Astrocyte of the hippocampus (primary cell): ENCODE results near the gene TRIM8.
A peak's percentile ranks its signal among the peaks of the same experiment; 100 is the strongest.
"Not testable (repeated sequence)": the region's sequence is repeated elsewhere in the genome, so short reads cannot be mapped to it uniquely, and the experiment has no call there.

ENCODE experiments used
- DNase-seq: peaks from one replicate; pipeline ENCODE4 v3.0.0; 2011; ENCODE audit warnings: low read depth, low spot score

Gene TRIM8

GRCh38 chr10:102670065-102670670 is 25.9 kb downstream of the TRIM8 start:
- DNase-seq: no peak

GRCh38 chr10:102670871-102671434 is 26.7 kb downstream of the TRIM8 start:
- no peak for DNase-seq

GRCh38 chr10:102673236-102673818 is 29.0 kb downstream of the TRIM8 start:
- DNase-seq: no peak

- DNase-seq: peak; percentile 78
These were observed 29.7 kb downstream of the TRIM8 start for GRCh38 chr10:102673819-102674511.

- no peak for DNase-seq
These were observed 30.3 kb downstream of the TRIM8 start for GRCh38 chr10:102674566-102674965.

- no peak for DNase-seq
These were observed 30.9 kb downstream of the TRIM8 start for GRCh38 chr10:102675011-102675665.

- peak; percentile 83 for DNase-seq
These were observed 31.6 kb downstream of the TRIM8 start for GRCh38 chr10:102675666-102676533.

GRCh38 chr10:102676534-102677315 is 32.4 kb downstream of the TRIM8 start:
- DNase-seq: no peak

- DNase-seq: no peak
These were observed 33.2 kb downstream of the TRIM8 start for GRCh38 chr10:102677331-102678067.

- no peak for DNase-seq
These were observed 33.8 kb downstream of the TRIM8 start for GRCh38 chr10:102678068-102678400.

- DNase-seq: peak; percentile 72
These were observed 34.6 kb downstream of the TRIM8 start for GRCh38 chr10:102678842-102679289.

- no peak for DNase-seq
These were observed 35.3 kb downstream of the TRIM8 start for GRCh38 chr10:102679596-102679995.

GRCh38 chr10:102681696-102682095 is 37.4 kb downstream of the TRIM8 start:
- no peak for DNase-seq

GRCh38 chr10:102682416-102682815 is 38.1 kb downstream of the TRIM8 start:
- no peak for DNase-seq

- DNase-seq: no peak
These were observed 38.7 kb downstream of the TRIM8 start for GRCh38 chr10:102682981-102683380.

GRCh38 chr10:102683736-102684135 is 39.5 kb downstream of the TRIM8 start:
- DNase-seq: no peak

GRCh38 chr10:102691285-102692066 is 47.2 kb downstream of the TRIM8 start:
- no peak for DNase-seq

- not testable (repeated sequence) for DNase-seq
These were observed 51.1 kb downstream of the TRIM8 start for GRCh38 chr10:102695401-102695800.

- DNase-seq: no peak
These were observed 52.5 kb downstream of the TRIM8 start for GRCh38 chr10:102696736-102697135.
